ENCODE data around the gene PRDX1.
"Not testable (repeated sequence)": the region's sequence is repeated elsewhere in the genome, so short reads cannot be mapped to it uniquely, and the experiment has no call there.

The PRDX1 gene

DNA sequence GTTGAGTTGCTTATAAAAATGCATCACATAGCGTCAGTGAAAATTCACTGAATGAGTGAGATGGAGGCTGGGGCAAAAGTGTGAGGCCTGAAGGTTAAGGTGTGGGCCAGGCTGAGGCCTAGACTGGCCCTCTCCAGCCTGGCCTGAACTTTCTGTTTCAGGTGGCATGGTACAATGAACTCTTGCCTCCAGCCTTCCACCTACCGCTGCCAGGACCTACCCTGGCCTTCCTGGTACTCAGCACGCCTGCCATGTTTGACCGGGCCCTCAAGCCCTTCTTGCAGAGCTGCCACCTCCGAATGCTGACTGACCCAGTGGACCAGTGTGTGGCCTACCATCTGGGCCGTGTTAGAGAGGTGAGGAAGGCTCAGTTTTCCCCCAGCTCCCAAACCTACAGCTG, 14.5 kb downstream of the PRDX1 start:
- no peak for DNase-seq (ENCODE audit: extremely low read depth in 1 of 2, low read depth in 1 of 2)

DNA sequence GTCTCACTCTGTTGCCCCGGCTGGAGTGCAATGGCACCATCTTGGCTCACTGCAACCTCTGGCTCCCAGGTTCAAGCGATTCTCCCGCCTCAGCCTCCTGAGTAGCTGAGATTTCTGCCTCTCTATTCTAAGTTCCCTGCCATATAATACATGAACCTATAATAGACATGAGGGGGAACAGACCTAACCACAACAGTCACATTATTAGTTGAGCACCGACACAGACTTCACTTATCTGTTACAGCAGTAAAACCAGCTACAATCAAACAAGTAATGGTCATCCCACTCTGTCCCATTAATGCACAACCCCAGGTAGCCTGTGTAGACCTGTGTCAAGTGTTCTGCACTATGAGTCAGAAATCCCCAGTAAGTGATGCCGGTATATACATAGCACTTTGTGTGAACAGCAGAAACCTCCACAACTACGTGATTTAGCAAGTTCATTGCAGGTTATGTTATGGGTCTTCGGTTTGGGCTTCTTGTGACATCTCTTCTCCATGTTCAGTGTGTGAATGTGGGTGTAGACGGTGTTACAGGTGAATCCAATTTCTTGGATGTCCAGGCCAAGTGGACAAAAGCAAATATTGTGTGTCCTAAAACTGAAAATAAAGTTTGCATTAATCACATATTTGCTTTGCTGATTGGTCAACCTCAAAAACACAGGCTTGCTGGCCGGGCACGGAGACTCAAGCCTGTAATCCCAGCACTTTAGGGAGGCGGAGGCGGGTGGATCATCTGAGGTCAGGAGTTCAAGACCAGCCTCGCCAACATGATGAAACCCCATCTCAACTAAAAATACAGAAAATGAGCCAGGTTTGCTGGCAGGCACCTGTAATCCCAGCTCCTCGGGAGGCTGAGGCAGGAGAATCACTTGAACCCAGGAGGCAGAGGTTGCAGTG, 18.0 kb downstream of the PRDX1 start:
- DNase-seq (ENCODE audit: extremely low read depth in 1 of 2, low read depth in 1 of 2) = no peak

DNA sequence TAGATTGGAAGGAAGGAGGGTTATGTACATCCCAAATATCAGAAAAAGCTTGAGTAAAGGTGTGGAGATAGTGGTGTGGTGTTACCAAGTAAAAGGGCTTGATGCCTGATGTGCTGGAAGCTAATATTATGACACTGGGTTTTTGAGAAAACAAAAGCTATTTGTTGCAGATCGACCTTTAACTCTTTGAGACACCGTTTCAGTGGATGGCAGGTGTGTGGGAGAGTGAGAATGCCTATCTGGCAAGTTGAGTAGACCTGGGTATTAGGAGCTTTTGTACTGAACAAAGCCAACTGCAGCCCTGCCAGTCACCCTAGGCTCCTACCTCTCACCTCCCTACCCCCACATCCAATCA, 20.2 kb downstream of the PRDX1 start:
- no peak for DNase-seq (ENCODE audit: extremely low read depth in 1 of 2, low read depth in 1 of 2)

DNA sequence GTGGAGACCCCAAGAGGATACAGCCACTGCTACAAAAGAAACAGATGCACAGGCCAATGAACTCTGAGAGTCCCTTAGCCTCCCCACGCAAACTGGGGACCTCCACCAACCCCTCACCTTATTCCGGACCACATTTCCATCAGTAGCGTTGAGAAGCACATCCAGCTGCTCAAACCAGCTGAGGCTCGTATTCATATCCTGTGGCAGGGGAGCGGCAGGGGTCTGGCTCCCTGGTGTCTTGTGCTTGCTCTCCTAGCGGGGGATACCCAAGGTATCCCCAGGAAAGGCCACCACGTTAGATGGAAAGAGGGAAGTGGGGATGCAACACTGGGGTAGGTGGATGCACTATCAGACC, 22.3 kb downstream of the PRDX1 start:
- DNase-seq (ENCODE audit: extremely low read depth in 1 of 2, low read depth in 1 of 2) = no peak

DNA sequence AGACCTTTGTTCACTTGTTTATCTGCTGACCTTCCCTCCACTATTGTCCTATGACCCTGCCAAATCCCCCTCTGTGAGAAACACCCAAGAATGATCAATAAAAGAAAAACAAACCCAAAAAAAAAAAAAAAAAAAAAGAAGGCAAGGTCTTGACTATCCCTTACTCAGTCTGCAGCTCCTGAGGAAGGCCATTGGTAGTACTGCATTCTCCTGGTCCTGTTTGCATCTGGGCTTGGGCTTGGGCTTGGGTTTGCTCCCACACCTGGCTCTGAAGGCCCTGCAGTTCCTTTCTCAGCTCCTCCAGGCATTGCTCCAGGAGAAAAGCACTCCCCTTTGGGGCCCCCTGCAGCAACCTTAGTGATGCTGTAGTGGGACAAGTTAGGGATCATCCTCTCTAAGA, 23.4 kb downstream of the PRDX1 start:
- no peak for DNase-seq (ENCODE audit: extremely low read depth in 1 of 2, low read depth in 1 of 2)

DNA sequence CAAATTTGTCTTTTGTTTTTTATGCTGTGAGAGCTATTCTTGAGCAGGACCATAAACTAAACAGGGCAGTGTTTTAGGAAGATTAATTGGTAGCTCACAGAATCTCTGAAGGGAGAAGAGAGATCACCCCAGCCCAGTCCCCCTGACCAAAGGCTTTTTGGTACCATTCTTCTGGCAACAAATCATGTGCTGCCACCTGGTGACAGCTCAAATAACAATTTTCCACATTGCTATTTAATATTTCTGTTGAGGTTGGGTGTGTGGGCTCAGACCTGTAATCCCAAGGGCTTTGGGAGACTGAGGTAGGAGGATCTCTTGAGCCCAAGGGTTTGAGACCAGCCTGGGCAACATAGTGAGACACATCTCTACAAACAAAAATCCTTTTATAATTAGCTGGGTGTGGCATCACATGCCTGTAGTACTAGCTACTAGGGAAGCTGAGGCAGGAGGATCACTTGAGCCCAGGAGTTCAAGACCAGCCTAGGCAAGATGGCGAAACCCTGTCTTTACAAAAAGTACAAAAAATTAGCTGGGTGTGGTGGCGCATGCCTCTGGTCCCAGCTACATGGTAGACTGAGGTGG, 28.5 kb downstream of the PRDX1 start:
- no peak for DNase-seq (ENCODE audit: extremely low read depth in 1 of 2, low read depth in 1 of 2)

DNA sequence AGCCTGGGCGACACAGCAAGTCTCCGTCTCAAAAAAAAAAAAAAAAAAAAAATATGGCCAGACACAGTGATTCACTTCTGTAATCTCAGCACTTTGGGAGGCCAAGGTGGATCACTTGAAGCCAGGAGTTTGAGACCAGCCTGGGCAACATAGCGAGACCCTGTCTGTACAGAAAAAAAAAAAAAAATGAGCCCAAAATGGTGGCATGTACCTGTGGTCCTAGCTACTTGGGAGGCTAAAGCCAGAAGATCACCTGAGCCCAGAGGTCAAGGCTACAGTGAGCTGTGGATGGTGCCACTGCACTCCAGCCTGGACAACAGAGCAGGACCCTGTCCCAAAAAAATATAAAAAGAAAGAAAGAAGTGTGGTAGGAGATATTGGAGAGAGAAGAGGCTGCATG, 29.0 kb downstream of the PRDX1 start:
- no peak for DNase-seq (ENCODE audit: extremely low read depth in 1 of 2, low read depth in 1 of 2)

DNA sequence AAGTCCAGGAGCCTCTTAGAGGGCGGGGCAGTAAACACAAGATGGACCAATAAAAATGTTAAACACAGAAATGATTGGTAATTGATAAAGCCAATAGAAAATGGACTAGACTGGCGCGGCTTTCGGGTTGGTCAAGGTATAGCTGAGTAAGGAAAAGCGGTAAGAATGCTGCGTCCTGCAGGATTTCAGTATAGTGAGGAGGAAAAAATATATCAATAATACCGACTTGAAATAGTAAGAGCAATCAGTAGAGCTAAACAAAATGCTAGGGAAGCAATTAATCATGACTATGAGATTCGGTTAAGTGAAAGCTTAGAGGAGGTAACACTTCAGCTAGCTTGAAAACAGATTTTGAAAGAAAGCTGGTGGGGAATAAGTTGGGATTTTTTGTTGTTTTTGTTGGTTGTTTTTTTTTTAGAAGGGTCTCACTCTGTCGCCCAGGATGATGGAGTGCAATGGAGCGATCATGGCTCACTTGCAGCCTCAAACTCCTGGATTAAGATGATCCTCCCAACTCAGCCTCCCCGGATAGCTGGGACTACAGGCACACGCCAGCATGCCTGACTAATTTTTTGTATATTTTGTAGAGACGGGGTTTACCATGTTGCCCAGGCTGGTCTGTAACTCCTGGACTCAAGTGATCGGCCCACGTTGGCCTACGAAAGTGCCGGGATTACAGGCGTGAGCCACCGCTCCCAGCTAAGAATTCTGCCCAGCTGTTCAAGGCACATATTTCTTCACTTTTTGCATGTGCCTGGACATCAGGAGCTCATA, 30.0 kb downstream of the PRDX1 start:
- no peak for DNase-seq (ENCODE audit: extremely low read depth in 1 of 2, low read depth in 1 of 2)

DNA sequence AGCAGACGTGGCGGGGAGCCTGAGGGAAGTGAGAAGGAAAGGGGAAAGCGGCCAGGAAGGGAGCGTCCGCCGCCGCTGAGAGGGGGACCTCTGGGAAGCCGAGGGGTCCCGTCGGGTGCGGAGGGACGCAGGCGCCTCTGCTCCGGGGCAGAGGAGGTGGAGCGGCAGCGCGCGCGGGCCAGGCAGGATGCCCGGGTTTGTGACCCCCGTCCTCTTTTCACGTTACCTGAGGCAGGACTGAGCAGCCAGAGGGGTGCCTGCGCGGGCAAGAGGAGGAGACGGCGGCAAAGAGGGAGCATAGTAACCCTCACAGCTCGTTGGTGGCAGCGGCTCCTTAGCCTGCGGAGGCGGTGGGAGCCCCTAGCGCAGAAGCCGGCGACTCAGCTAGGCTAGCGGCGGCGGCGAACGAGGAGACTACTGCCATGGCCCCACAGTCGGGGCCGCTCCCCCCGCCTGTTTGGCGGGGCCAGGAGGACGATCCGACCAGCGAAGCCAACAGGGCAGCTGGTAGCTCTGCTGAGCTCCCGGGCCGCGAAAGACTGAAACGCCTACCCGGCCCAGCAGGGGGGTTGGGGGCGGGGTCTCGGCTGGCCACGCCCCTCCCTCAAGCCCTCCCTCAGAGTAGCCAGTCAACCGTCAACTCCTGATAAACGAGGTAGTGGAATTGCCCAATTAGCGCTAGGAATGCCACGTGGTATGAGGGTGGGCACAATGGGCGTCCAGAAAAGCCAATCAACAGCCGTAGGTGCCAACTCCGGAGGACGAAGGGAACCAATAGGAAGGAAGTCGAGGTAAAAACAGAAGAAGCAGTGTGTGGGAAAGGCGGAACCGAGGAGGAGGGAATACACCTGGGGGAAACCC, 30.8 kb downstream of the PRDX1 start, which contains the start of gene TESK2:
Gene TESK2 (minus strand): TSS at position 538 of the 861 bp plus-strand sequence. CDS start 33,378 bp downstream, outside the sequence.
- peak; percentile 89 to 95 for DNase-seq (ENCODE audit: extremely low read depth in 1 of 2, low read depth in 1 of 2)

DNA sequence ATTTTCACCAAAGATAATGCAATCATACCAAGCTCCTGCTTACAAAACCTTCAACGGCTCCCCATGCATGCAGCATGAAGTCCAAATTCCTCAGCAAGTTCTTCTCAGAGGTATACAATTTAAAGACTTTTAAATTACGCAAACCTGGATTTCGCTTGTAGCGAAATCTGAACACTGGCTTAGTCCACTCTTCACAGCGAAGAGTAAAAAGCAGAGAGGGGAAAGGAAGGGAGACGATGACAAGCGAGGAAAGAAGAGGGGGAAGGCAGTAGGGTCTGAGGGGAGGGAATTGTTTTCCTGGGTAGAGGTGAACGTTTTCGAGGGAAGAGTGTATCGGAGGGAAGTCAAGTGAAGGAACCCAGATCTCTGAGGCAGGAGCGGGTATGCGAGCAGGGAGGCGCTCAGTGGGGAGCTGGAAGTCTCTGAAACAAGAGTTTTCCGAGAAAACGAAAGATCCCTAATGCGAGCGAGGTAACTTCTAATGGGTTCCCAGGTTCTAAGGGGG, 31.5 kb downstream of the PRDX1 start:
- no peak for DNase-seq (ENCODE audit: extremely low read depth in 1 of 2, low read depth in 1 of 2)

DNA sequence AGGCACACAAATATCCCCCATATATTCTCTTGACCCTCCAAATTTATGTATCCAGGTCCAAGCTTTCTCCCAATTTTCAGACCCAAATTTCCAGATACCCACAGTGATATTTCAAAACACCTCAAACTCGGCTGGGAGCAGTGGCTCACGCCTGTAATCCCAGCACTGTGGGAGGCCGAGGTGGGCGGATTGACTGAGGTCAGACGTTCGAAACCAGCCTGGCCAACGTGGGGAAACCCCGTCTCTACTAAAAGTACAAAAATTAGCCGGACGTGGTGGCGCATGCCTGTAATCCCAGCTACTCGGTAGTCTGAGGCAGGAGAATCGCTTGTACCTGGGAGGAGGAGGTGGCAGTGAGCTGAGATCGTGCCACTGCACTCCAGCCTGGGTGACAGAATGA, 32.3 kb downstream of the PRDX1 start:
- DNase-seq (ENCODE audit: extremely low read depth in 1 of 2, low read depth in 1 of 2) = peak; percentile 20 to 37

DNA sequence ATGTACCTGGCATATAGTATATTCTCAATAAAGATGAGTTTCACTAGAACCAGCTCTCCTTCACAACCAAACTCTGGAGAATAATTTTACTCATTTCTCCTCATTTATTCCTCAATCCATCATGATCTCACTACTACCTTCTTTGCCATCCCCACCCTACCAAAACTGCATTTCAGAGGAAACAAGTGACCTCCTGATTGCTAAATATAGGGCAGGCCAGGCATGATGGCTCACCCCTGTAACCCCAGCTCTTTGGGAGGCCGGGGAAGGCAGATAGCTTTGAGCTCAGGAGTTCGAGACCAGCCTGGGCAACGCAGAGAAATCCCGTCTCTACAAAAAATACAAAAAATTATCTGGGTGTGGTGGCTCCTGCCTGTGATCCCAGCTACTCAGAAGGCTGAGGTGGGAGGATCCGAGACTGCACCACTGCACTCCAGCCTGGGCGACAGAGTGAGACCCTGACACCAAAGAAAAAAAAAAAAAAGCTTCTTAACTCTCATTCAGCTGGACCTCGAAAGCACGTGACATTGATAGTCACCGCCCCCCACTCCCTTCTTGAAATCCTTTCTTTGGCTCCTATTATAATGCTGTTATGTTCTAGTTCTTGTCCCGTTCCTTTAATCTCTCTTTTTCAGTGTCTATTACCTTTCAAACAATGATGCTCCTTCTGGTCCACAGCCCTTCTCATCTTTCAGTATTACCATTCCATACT, 32.9 kb downstream of the PRDX1 start:
- no peak for DNase-seq (ENCODE audit: extremely low read depth in 1 of 2, low read depth in 1 of 2)

DNA sequence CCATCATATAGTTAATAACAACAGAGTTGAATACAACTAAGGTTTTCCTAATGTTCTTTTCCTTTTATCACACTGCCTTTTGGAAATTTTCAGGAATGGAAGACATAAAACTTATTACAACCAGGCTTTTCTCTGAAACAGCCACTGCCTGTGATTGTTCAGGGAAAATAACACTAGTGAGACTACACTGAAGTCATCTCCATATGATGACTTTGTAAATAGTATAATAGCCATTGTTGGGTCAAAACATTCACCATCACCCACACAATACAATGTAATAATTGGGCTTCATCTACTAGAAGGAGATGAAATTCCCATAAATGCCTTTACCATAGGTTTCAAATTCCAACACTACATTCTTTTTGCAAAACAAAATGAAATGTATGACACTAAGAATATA, 35.7 kb downstream of the PRDX1 start:
- DNase-seq (ENCODE audit: extremely low read depth in 1 of 2, low read depth in 1 of 2) = no peak

DNA sequence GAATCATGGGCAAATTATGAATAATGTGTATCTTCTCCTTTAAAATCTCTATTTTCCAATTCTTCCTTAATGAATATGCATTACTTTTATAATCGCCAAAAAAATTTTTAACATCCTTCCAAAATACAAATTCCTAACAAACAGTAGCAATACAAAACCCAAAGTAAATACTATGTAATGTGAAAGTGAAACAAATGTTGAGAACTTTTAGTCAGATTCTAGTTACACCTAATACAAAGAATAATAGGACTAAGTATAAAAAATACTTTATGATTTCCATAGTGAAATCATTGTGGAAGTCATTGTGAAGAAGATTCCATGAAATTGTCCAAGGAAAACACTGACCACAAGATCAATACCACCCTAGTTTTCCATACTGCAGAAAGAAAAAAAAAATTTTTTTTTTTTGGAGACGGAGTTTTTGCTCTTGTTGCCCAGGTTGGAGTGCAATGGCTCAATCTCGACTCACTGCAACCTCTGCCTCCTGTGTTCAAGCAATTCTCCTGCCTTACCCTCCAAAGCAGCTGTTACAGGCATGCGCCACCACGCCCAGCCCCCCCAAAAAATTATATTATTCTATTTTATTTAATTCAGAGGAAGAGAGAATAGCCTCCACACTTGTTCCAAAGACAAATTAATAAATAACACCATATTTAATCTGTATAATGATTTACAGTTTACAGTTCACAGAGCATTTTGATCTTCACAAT, 42.5 kb downstream of the PRDX1 start:
- DNase-seq (ENCODE audit: extremely low read depth in 1 of 2, low read depth in 1 of 2) = no peak

DNA sequence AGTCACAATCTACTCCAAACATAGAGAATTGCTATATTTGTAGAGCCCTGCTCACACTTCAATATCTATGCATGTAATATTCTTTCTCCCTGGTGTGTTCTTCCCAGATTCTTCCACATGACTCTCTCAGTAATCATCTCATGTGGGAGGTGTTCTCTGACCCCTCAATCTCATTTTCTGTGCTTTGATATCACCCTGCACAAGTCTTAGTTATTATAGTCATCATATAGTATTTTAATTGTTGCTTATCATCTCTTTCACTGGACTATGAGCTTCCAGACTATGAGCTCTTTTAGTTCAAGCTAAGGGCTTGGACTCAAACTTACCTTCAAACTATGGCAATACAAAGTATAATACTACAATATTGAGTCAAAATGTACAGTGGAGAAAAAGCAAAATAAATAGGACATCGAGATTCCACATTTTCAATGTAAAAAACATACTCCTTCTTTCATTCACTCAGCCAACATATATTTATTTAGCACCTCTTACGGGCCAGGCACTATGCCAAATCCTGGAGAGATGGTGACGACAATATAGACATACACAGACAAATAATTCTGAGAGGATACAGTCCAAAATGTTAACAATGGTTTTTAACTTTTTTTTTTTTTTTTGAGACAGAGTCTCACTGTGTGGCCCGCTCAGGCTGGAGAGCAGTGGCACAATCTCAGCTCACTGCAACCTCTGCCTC, 43.4 kb downstream of the PRDX1 start:
- no peak for DNase-seq (ENCODE audit: extremely low read depth in 1 of 2, low read depth in 1 of 2)

DNA sequence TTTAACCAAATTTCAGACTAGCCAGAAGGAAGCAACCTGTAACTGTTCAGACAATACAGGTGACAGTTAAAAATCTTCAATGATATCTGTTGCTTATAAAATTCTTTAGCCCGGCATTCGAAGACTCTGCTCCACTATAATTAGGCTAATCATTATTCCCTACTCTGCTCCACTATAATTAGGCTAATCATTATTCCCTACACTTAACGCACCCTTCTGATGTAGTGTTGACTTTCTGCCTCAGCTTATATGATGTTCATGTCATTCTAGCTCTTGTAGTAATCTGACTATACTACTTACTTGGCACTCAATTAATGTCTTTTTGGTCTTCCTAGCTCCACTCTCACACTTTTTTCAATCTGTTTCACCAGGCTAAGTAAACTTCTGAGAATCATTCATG, 44.0 kb downstream of the PRDX1 start:
- no peak for DNase-seq (ENCODE audit: extremely low read depth in 1 of 2, low read depth in 1 of 2)

DNA sequence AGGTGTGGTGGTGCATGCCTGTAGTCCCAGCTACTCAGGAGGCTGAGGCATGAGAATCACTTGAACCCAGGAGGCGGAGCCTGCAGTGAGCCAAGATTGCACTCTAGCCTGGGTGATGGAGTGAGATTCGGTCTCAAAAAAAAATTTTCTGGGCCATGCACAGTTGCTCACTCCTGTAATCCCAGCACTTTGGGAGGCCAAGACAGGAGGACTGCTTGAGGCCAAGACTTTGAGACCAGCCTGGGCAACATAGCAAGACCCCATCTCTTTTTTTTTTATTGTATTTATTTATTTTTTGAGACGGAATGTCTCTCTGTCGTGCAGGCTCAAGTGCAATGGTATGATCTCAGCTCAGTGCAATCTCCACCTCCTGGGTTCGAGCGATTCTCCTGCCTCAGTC, 47.5 kb downstream of the PRDX1 start:
- not testable (repeated sequence) for DNase-seq (ENCODE audit: extremely low read depth in 1 of 2, low read depth in 1 of 2)

DNA sequence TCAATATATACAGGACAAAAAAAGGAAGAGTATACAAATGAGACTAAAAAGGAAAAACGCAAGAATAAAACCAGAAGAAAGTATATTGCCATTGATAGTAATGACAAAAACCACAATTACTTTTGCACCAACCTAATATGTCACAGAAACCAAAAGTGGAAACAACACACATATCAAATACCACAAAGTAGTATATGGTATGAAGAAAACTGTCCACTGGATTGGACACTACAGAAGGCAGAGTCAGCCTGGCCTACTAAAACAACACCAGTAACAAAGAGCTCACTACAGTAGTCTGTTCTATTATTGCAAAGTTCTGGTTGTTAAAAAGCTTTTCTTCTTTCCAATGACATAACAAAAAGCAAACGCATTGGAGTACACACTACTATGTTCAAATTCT, 48.4 kb downstream of the PRDX1 start:
- DNase-seq (ENCODE audit: extremely low read depth in 1 of 2, low read depth in 1 of 2) = no peak

DNA sequence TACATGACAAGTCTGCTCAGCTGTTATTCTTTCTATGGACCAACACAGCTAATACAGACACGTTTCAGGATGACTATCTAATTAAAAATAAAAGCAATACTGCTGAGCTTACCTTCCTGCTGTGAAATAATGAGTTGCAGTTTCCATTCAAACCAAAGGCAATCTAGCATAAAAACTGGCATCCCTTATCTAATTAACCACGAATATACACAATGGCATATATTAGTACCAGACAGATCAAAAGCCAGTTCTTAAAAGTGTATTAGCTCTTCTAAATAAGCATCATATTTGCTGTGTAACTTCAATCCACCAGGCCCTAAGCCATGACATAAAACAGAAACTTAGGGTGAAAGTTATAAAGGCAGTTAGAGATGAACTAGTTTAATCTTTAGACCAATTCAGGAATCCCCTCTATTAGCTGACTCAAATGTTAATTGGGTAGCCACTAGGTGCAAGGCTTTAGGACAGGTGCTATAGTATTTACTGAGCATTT, 51.3 kb downstream of the PRDX1 start:
- no peak for DNase-seq (ENCODE audit: extremely low read depth in 1 of 2, low read depth in 1 of 2)

All from stimulated activated CD8-positive, alpha-beta memory T cell treated with anti-CD3 and anti-CD28 coated beads, Interleukin-7, amount 100 ng/mL, for 48 hours (primary cell).